GM21390 (cell line): ENCODE results near the gene B3GNT7.
"Not testable (repeated sequence)": the region's sequence is repeated elsewhere in the genome, so short reads cannot be mapped to it uniquely, and the experiment has no call there.

Source experiments
- ATAC-seq: cut with Tn5 transposase; IDR thresholded peaks from one replicate; pipeline ENCODE4 v1.9.1; 2021; ENCODE audit not compliant: unreplicated experiment

The B3GNT7 gene

DNA sequence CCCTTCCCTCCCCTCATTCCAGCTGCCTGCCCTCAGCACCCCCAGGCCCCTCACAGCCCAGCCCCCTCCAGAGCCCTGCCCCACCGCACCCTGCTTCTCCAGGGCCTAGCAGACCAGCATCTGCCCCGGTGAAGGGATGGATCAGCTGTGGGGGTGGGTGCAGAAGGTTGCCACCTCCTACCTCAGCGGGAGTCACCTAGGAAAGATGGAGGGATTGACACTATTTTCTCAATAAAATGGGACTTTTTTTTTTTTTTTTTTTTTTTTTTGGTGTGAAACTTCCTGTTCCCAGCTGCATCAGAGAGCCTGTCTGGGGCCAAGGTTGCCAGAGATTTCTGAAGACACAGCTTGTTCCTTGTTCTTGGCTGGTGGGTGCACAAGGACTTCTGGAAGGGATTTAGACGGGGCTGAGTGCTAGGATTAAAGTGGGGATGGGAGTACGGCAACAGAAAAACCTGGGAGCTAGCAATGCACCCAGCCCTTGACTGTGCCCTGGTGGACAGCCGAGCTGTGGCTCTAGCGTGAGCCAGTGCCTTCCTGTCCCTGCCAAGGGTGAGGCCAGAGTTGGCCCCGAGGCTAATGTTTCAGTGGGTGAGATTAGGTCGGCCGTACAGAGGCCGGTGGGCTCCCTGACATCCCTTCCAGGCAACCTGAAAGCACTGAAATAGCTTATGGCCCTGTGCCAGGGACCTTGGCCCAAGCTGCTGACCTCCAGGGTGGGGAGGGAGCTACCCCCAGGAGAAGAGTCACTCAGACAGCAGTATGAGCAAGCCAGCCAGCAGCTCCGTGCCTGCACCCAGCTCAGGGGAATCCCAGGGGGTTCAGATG lies 4.6 kb downstream of the B3GNT7 start:
- no peak for ATAC-seq

DNA sequence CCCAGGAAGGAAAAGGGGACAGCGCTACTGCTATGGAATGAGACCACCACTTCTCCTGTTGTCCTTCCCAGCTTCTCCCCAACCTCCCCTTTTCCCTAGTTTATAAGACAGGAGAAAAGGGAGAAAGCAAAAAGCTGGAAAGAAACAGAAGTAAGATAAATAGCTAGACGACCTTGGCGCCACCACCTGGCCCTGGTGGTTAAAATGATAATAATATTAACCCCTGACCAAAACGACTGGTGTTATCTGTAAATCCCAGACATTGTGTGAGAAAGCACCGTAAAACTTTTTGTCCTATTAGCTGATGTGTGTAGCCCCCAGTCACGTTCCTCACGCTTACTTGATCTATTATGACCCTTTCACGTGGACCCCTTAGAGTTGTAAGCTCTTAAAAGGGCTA lies 5.2 kb downstream of the B3GNT7 start:
- ATAC-seq = not testable (repeated sequence)

DNA sequence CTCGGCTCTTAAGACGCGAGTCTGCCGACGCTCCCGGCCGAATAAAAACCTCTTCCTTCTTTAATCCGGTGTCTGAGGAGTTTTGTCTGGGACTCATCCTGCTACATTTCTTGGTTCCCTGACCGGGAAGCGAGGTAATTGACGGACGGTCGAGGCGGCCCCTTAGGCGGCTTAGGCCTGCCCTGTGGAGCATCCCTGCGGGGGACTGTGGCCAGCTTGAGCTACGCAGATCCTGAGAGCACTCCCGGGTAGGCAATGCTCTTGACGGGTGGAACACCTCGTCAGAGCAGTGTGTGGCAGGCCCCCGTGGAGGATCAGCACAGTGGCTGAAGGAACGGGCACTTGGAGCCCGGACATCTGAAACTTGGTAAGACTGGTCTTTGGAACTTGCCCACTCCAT lies 5.6 kb downstream of the B3GNT7 start:
- ATAC-seq = not testable (repeated sequence)

- ATAC-seq = not testable (repeated sequence)
These were observed 8.1 kb downstream of the B3GNT7 start for GRCh38 chr2:231403421-231404182.

GRCh38 chr2:231404183-231404578 lies 8.7 kb downstream of the B3GNT7 start:
- not testable (repeated sequence) for ATAC-seq

DNA sequence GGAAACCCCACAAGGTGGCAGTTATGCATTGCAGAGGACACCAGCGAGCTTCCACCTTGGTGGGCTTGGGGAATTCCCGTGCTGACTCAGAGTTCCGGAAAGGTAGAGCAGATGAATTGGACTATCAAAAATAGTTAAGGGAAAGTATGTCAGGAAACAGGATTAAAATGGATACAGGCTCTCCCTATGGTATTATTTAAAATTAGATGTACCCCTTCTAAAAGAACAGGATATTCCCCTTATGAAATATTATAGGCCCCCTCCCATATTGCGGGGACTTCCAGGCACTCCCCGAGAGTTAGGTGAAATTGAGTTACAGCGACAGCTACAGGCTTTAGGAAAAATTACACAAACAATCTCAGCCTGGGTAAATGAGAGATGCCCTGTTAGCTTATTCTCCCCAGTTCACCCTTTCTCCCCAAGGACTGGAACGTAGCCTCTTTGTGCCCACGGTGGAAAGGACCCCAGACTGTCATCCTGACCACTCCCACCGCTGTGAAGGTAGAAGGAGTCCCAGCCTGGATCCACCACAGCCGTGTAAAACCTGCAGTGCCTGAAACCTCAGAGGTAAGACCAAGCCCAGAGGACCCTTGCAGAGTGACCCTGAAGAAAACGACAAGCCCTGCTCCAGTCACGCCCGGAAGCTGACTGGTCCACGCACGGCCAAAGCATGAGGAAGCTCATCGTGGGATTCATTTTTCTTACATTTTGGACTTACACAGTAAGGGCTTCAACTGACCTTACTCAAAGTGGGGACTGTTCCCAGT lies 10.3 kb downstream of the B3GNT7 start:
- not testable (repeated sequence) for ATAC-seq

DNA sequence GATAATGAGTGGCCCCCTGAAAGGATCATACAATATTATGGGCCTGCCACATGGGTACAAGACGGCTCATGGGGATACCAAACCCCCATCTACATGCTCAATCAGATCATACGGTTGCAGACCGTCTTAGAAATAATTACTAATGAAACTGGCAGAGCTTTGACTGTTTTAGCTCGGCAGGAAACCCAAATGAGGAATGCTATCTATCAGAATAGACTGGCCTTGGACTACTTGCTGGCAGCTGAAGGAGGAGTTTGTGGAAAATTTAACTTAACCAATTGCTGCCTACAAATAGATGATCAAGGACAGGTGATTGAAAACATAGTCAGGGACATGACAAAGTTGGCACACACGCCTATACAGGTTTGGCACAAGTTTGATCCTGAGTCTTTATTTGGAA lies 12.2 kb downstream of the B3GNT7 start:
- not testable (repeated sequence) for ATAC-seq

DNA sequence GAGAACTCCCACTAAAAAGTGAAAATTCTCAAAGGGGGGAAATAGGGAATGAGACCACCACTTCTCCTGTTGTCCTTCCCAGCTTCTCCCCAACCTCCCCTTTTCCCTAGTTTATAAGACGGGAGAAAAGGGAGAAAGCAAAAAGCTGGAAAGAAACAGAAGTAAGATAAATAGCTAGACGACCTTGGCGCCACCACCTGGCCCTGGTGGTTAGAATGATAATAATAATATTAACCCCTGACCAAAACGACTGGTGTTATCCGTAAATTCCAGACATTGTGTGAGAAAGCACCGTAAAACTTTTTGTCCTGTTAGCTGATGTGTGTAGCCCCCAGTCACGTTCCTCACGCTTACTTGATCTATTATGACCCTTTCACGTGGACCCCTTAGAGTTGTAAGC lies 12.8 kb downstream of the B3GNT7 start:
- not testable (repeated sequence) for ATAC-seq

DNA sequence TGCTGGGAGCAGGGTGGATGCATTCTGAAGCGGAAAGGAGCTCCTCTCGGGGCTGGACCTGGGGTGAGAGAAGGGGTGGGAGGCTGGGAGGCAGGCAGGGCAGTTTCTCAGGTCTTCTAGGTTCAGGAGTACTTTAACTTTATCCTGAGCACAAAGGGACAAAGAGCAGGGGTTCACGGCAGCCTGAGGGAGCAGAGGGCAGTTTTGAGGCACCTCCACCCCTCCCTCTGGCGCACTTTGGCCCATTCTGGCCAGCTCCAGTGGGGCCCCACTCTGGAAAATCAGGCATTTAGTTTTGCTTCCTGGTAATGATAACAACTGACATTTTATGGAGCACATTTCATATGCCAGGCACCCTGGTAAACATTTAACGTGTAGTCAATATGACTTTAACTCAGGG lies 14.3 kb downstream of the B3GNT7 start:
- ATAC-seq = no peak

GRCh38 chr2:231410293-231411004 lies 14.9 kb downstream of the B3GNT7 start:
- ATAC-seq = no peak

- ATAC-seq = no peak
These were observed 15.7 kb downstream of the B3GNT7 start for GRCh38 chr2:231411237-231411636.

- peak; percentile 99 for ATAC-seq
These were observed 16.5 kb downstream of the B3GNT7 start for GRCh38 chr2:231411831-231412617.

DNA sequence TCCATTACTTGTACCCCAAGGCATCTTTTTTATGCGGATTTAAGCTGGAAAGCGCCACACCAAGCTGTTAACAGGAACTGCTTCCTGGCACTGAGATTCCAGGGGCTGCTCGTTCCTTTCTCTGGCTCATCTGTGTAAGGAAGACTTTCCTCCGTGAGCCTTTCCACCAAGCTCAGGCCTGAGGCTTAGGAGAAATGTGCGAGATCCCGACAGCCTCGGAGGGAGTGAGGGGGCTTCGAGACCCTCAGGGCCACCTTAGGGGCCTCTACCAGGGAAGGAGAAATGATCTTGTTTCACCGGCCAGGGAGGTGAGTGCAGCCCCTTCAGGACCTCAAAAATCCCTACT lies 17.1 kb downstream of the B3GNT7 start:
- no peak for ATAC-seq

GRCh38 chr2:231413456-231413855 lies 17.9 kb downstream of the B3GNT7 start:
- no peak for ATAC-seq

- ATAC-seq = no peak
These were observed 18.5 kb downstream of the B3GNT7 start for GRCh38 chr2:231413921-231414476.

DNA sequence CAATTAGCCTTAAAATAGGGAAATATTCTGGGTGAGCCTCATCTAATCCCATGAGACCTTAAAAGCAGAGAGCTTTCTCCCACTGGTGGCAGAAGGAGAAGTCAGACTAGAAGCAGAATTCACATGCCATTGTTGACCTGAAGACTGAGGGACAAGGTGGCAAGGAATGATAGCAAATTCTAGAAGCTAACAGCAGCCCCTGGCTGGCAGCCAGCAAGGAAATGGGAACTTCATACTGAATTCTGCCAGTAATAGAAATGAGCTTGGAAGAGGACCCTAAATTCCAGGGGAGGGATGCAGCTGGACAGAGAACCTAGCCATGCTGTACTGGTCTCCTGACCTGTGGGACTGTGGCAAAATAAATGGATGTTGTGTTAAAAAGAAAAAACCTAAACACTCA lies 19.5 kb downstream of the B3GNT7 start:
- no peak for ATAC-seq

GRCh38 chr2:231418820-231419640 lies 23.5 kb downstream of the B3GNT7 start:
- ATAC-seq = no peak

GRCh38 chr2:231421051-231421580 lies 25.6 kb downstream of the B3GNT7 start:
- no peak for ATAC-seq

- ATAC-seq = no peak
These were observed 26.5 kb downstream of the B3GNT7 start for GRCh38 chr2:231422056-231422455.
